ENCODE measurements around the gene MXD1. TPM values are rescaled to one million over a fixed set of nuclear protein-coding genes. Genes with fewer than 3 reads are reported as not detected.

The MXD1 gene
- total and polyA plus RNA-seq, 9 of the 15 experiments (the other 6 are each of a cell fraction or from before 2014, with no cell fraction given), result 6.7 to 35.9 (median 11.0) TPM

DNA sequence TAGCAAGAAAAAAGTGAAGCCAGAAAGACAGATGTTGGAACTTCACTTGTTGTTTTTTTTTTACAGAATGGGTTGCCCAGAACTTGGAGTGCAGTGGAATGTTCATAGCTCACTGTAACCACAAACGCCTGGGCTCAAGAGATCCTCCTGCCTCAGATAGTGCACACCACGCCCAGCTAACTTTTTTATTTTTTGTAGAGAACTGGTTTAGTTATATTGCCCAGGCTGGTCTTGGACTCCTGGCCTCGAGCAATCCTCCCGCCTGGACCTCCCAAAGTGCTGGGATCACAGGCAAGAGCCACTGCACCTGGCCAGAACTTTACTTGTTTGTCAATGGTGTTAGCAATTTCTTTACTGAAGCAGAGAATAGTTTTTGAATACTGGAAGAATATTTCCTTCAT is 58.4 kb downstream of the MXD1 start:
- peaks cover 3% of the 10 kb centered on the region for H3K9me1 ChIP-seq (ENCODE audit: control insufficient read depth, insufficient read depth, low read length)
- POLR2A ChIA-PET, result interaction anchor here (1.0 to 1.3 kb wide), 5 partner anchors 13 to 115 kb away, joined by 3 to 11 read pairs (median 3); no protein-coding TSS in a partner anchor
- H3K4me2 ChIP-seq (ENCODE audit: insufficient read depth, low read length), result peak overlapping the region; percentile 37; the same call in 1 of the 2 replicates
- intact Hi-C loops (cut with micrococcal nuclease) (no loop called here), in situ Hi-C loops (cut with MboI) (no loop called here)
- no TSS peak for BruUV-seq (replicated peaks)
- peak; percentile 66 for ATAC-seq
- 2% methylated on average over 4 of the region's 4 CpGs for WGBS (ENCODE audit: insufficient coverage, low coverage, missing lambda C conversion rate)
- H4K20me1 ChIP-seq (replicated peaks; ENCODE audit: control insufficient read depth, insufficient read depth, low read length), result no peaks in the 10 kb centered on the region; the same call in 1 of the 2 replicates
- H3K27me3 ChIP-seq (ENCODE audit: control insufficient read depth in 2 of 2, insufficient read depth in 2 of 2, low read length in 2 of 2), result no peaks in the 10 kb centered on the region
- H3K9ac ChIP-seq (ENCODE audit: insufficient read depth in 1 of 2, low read depth in 2 of 2, low read length in 2 of 2), result peak overlapping the region in 1 of 2 experiments; percentile 6; a peak in 1 of 4 replicates
- no peak overlapping the region for H3K4me3 ChIP-seq
- peak; percentile 93 for FAIRE-seq
- H3K79me2 ChIP-seq (ENCODE audit: control insufficient read depth, insufficient read depth, low read length), result no peaks in the 10 kb centered on the region
- H3K36me3 ChIP-seq (ENCODE audit: control insufficient read depth, insufficient read depth, low read length), result no peaks in the 10 kb centered on the region
- peak; percentile 58 to 81 (median 59) for DNase-seq (ENCODE audit: extremely low read depth in 1 of 4, low spot score in 3 of 4)
- peak overlapping the region; percentile 35 for H3K27ac ChIP-seq (ENCODE audit: extremely low read depth, low read depth, low read length)
- H2AFZ ChIP-seq (ENCODE audit: low read depth, low read length), result 0 out of 2 replicates have a peak overlapping the region, but pooled peaks have one; percentile 3
- H3K9me3 ChIP-seq (replicated peaks; ENCODE audit: control insufficient read depth, insufficient read depth, low read depth, low read length), result no peaks in the 10 kb centered on the region
- CTCF ChIA-PET (ENCODE audit: low intra/inter-chr PET ratio), result no interaction called here
- peaks cover 58 to 60% of the 10 kb centered on the region in 2 experiments for H3K4me1 ChIP-seq (replicated peaks in 1 of 2; ENCODE audit: control insufficient read depth in 2 of 2, insufficient read depth in 2 of 2, low read length in 2 of 2)
- TF ChIP-seq RAD51 (IDR thresholded peaks at IDR 0.05; ENCODE audit: borderline replicate concordance, low read depth), result no peak
- TF ChIP-seq ZNF124 (CRISPR knock-in tag; IDR thresholded peaks at IDR 0.05), result no peak
- TF ChIP-seq ZNF282 (CRISPR knock-in tag; IDR thresholded peaks at IDR 0.05), result no peak
- no peak for TF ChIP-seq SIRT6 (IDR thresholded peaks at IDR 0.05; ENCODE audit: low read depth, low read length)
- TF ChIP-seq ZNF384 (IDR thresholded peaks at IDR 0.05; ENCODE audit: low read depth, low read length), result peak; percentile 98
- peak; percentile 85 for TF ChIP-seq TCF3 (CRISPR knock-in tag; IDR thresholded peaks at IDR 0.05)
- peak; percentile 11; the same call in 1 of the 2 replicates for TF ChIP-seq SMAD4 (CRISPR knock-in tag; conservative IDR thresholded peaks at IDR 0.05)
- TF ChIP-seq JUND (IDR thresholded peaks at IDR 0.05; ENCODE audit: borderline replicate concordance, low read depth, low read length), result no peak
- peak; percentile 44; the same call in 1 of the 3 replicates for TF ChIP-seq JUND (tag; IDR thresholded peaks at IDR 0.05; ENCODE audit: borderline replicate concordance, low read depth, low read length)
- TF ChIP-seq SMARCA5 (IDR thresholded peaks at IDR 0.05), result peak; percentile 42; the same call in 1 of the 2 replicates
- no peak for TF ChIP-seq NCOA6 (IDR thresholded peaks at IDR 0.05)
- peak; percentile 19; the same call in 1 of the 2 replicates for TF ChIP-seq L3MBTL2 (IDR thresholded peaks at IDR 0.05)
- no peak for TF ChIP-seq NR2C2 (CRISPR knock-in tag; IDR thresholded peaks at IDR 0.05)
- TF ChIP-seq NR2C2 (tag; IDR thresholded peaks at IDR 0.05), result 0 out of 2 replicates have a peak, but pooled peaks have one; percentile 19
- 0 out of 2 replicates have a peak, but pooled peaks have one; percentile 16 for TF ChIP-seq ZNF41 (CRISPR knock-in tag; conservative IDR thresholded peaks at IDR 0.05)
- TF ChIP-seq, protein P1, sequence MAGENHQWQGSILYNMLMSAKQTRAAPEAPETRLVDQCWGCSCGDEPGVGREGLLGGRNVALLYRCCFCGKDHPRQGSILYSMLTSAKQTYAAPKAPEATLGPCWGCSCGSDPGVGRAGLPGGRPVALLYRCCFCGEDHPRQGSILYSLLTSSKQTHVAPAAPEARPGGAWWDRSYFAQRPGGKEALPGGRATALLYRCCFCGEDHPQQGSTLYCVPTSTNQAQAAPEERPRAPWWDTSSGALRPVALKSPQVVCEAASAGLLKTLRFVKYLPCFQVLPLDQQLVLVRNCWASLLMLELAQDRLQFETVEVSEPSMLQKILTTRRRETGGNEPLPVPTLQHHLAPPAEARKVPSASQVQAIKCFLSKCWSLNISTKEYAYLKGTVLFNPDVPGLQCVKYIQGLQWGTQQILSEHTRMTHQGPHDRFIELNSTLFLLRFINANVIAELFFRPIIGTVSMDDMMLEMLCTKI (IDR thresholded peaks at IDR 0.05; ENCODE audit: partially characterized antibody), result no peak
- TF ChIP-seq KLF6 (CRISPR knock-in tag; IDR thresholded peaks at IDR 0.05; ENCODE audit: borderline replicate concordance), result no peak
- TF ChIP-seq ELF4 (CRISPR knock-in tag; IDR thresholded peaks at IDR 0.05), result no peak
- no peak for TF ChIP-seq ELF1 (tag; IDR thresholded peaks at IDR 0.05)
- peak; percentile 48; the same call in 1 of the 2 replicates for TF ChIP-seq PML (IDR thresholded peaks at IDR 0.05; ENCODE audit: low read length)
- TF ChIP-seq, protein P2, sequence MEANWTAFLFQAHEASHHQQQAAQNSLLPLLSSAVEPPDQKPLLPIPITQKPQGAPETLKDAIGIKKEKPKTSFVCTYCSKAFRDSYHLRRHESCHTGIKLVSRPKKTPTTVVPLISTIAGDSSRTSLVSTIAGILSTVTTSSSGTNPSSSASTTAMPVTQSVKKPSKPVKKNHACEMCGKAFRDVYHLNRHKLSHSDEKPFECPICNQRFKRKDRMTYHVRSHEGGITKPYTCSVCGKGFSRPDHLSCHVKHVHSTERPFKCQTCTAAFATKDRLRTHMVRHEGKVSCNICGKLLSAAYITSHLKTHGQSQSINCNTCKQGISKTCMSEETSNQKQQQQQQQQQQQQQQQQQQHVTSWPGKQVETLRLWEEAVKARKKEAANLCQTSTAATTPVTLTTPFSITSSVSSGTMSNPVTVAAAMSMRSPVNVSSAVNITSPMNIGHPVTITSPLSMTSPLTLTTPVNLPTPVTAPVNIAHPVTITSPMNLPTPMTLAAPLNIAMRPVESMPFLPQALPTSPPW (CRISPR knock-in tag; IDR thresholded peaks at IDR 0.05), result 0 out of 2 replicates have a peak, but pooled peaks have one; percentile 38
- no peak for TF ChIP-seq MAFG (tag; conservative IDR thresholded peaks at IDR 0.05)
- TF ChIP-seq KLF1 (tag; IDR thresholded peaks at IDR 0.05), result peak; percentile 68; the same call in 1 of the 2 replicates

Data from K562 (cell line).